Neutrophil (primary cell): Measurements from ENCODE around the gene ISM2.
"Not testable (repeated sequence)": the region's sequence is repeated elsewhere in the genome, so short reads cannot be mapped to it uniquely, and the experiment has no call there.

Source experiments
- H3K27ac ChIP-seq: fragments of 200-600 bp; sonication (generic); 2 replicates; pipeline ENCODE4 v1.5.1; 2016; ENCODE audit warnings: mild to moderate bottlenecking, moderate library complexity
- H3K27me3 ChIP-seq: fragments of 200-600 bp; sonication (generic); 2 replicates; pipeline ENCODE4 v1.6.0; 2016; ENCODE audit warnings: mild to moderate bottlenecking
- H3K36me3 ChIP-seq: fragments of 200-600 bp; sonication (generic); 2 replicates; pipeline ENCODE4 v1.5.1; 2017
- H3K4me1 ChIP-seq, 2 experiments: fragments of 200-600 bp in 1 of 2; sonication (generic) in 1 of 2; 1 replicate in 1 of 2; 2 replicates in 1 of 2; pipeline versions ENCODE4 v1.5.1 to v1.6.1; 2013 to 2016; ENCODE audit warnings: low read depth in 1 of 2, low read length in 1 of 2, mild to moderate bottlenecking in 1 of 2, moderate library complexity in 1 of 2; ENCODE audit not compliant: control insufficient read depth in 1 of 2, insufficient read depth in 1 of 2
- H3K4me3 ChIP-seq, 2 experiments: fragments of 200-600 bp in 1 of 2; sonication (generic) in 1 of 2; 1 replicate in 1 of 2; 2 replicates in 1 of 2; pipeline ENCODE4 v1.5.1; 2013 to 2016; ENCODE audit warnings: low read depth in 1 of 2, low read length in 1 of 2, mild to moderate bottlenecking in 1 of 2, moderate library complexity in 1 of 2
- H3K9me3 ChIP-seq: fragments of 200-600 bp; sonication (generic); 2 replicates; pipeline ENCODE4 v1.5.1; 2016
- CTCF ChIP-seq: fragments of 200-600 bp; sonication (generic); IDR thresholded peaks from 2 replicates; pipeline ENCODE4 v1.5.1; 2016; ENCODE audit warnings: antibody characterized with exemption

ISM2 gene

DNA sequence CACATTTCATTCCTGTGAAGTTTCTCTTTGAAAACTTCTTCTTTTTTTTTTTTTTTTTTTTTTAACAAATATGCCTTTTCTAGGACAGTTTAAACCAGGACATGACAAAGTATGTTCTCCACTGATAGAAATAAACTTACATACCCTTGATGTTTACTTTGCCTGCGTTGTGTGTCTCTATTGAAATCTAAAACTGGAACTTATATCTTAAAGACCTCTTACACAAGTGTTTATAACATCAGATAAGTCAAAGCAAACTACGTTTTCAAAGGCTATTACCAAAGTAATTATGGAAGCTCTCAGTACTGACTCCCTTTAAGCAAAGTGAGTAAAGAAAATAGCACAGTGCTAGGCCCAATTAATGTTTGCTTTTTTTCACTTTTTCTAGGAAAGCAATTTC, 30.6 kb upstream of the ISM2 start:
- H3K4me3 ChIP-seq: no peak overlapping the region
- H3K9me3 ChIP-seq: no peaks in the 10 kb centered on the region
- H3K4me1 ChIP-seq: no peaks in the 10 kb centered on the region
- TF ChIP-seq CTCF: no peak
- no peaks in the 10 kb centered on the region for H3K27me3 ChIP-seq
- H3K36me3 ChIP-seq: peaks cover 4% of the 10 kb centered on the region
- H3K27ac ChIP-seq: no peak overlapping the region

DNA sequence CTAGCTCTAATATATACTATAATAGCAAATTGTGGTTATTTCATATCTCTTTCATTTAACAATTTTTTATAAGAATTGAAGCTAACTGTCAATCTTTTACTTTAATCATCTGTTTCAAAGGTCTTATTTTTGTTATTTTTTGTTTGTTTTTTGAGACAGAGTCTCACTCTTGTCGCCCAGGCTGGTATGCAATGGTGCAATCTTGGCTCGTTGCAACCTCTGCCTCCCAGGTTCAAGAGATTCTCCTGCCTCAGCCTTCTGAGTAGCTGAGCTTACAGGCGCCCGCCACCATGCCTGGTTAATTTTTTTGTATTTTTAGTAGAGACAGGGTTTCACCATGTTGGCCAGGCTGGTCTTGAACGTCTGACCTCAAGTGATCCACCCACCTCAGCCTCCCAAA, 30.1 kb upstream of the ISM2 start:
- not testable (repeated sequence) for H3K4me3 ChIP-seq, H3K36me3 ChIP-seq, H3K27ac ChIP-seq, H3K27me3 ChIP-seq, H3K9me3 ChIP-seq, H3K4me1 ChIP-seq

DNA sequence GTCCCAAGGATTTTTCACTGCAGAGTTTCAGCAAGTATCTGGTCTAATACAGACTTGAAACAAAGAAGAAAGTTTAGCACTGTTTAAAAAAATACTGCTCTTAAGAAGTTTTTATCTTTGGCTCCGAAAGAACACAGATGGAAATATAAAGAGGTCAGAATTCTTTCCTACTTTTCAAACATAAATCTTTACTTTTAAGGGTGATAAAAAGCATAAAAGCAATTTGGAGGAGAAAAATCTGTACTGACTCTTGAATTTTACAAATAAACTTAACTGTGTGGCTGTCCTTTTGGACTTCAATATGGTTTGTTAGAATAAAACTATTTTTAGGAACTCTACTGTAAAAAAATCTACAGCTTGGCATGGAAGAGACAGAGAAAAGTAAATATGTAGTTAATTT, 27.6 kb upstream of the ISM2 start:
- peak overlapping the region; percentile 29 for H3K27ac ChIP-seq
- no peak for TF ChIP-seq CTCF
- no peaks in the 10 kb centered on the region for H3K4me1 ChIP-seq
- H3K4me3 ChIP-seq: no peak overlapping the region
- H3K9me3 ChIP-seq: no peaks in the 10 kb centered on the region
- no peaks in the 10 kb centered on the region for H3K27me3 ChIP-seq
- peaks cover 22% of the 10 kb centered on the region for H3K36me3 ChIP-seq

DNA sequence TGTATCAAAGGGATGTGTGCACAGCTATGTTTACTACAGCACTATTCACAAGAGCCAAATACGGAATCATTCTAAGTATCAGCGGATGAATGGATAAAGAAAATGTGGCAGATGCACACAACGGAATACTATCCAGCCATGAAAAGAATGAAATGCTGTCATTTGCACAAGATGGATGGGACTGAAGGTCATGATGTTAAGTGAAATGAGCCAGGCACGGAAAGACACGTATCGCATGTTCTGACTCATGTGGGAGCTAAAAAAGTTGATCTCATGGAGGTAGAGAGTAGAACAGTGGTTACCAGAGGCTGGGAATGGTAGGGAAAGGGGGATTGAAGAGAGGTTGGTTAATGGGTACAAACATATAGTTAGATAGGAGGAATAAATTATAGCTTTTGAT, 25.9 kb upstream of the ISM2 start:
- H3K9me3 ChIP-seq: no peaks in the 10 kb centered on the region
- H3K36me3 ChIP-seq: peaks cover 37% of the 10 kb centered on the region
- H3K4me1 ChIP-seq: no peaks in the 10 kb centered on the region
- no peak for TF ChIP-seq CTCF
- H3K4me3 ChIP-seq: no peak overlapping the region
- no peak overlapping the region for H3K27ac ChIP-seq
- no peaks in the 10 kb centered on the region for H3K27me3 ChIP-seq

- Histone ChIP-seq H3K9me3 (no peaks in the 10 kb centered on the region), H3K27me3 (no peaks in the 10 kb centered on the region), H3K4me1 (no peaks in the 10 kb centered on the region), H3K4me3 (no peak overlapping the region), H3K36me3 (peaks cover 52% of the 10 kb centered on the region), H3K27ac (no peak overlapping the region)
- no peak for TF ChIP-seq CTCF
Measured at GRCh38 chr14:77523109-77523508, 24.5 kb upstream of the ISM2 start.

DNA sequence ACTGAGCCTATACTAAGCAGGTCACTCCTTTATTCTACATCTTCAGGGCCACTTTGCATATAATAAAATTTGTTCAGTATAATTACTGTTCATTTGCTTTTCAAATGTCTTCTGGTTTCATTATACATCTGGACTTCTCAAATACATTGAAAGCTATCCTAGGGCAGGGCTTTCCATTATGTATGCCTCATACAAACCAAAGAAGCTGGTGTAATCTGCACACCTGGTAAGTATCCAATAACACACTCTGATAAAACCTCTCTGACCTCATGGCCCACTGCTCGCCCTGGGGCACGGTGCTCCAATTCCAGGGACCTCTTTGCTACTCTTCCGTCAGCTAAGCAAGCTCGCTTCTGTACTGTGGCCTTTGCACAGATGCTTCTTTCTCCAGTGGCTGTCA, 21.9 kb upstream of the ISM2 start:
- no peak for TF ChIP-seq CTCF
- no peak overlapping the region for H3K27ac ChIP-seq
- no peaks in the 10 kb centered on the region for H3K4me1 ChIP-seq
- H3K9me3 ChIP-seq: no peaks in the 10 kb centered on the region
- H3K4me3 ChIP-seq: no peak overlapping the region
- peaks cover 76% of the 10 kb centered on the region for H3K36me3 ChIP-seq
- H3K27me3 ChIP-seq: no peaks in the 10 kb centered on the region
